CD14-positive monocyte (primary cell): ENCODE measurements around the gene RGS9. TPM values are rescaled to one million over a fixed set of nuclear protein-coding genes. Genes with fewer than 3 reads are reported as not detected.

Experiments
- DNase-seq, 3 donors: peaks; one replicate each; pipeline ENCODE4 v3.0.0-alpha.2; 2011 to 2022
- H2AFZ ChIP-seq: 2 replicates; pipeline ENCODE4 v1.6.0; 2012; ENCODE audit warnings: mild to moderate bottlenecking, low read depth, low read length, inconsistent platforms; ENCODE audit not compliant: insufficient read depth, poor library complexity, severe bottlenecking
- H3K27ac ChIP-seq, 2 donors: 1 replicate in 1 of 2; 2 replicates in 1 of 2; pipeline ENCODE4 v1.5.1; 2012 to 2013; ENCODE audit warnings: low read length in 2 of 2, control low read depth in 1 of 2, inconsistent platforms in 1 of 2, low read depth in 1 of 2, mild to moderate bottlenecking in 1 of 2
- H3K27me3 ChIP-seq, 2 donors: one replicate each; pipeline versions ENCODE4 v1.6.0 to v1.6.1; 2011 to 2013; ENCODE audit warnings: low read length in 2 of 2; ENCODE audit not compliant: control insufficient read depth in 2 of 2, insufficient read depth in 2 of 2
- H3K36me3 ChIP-seq, 2 donors: replicated peaks in 1 of 2; 1 replicate in 1 of 2; 2 replicates in 1 of 2; pipeline versions ENCODE4 v1.5.1 to v1.6.1; 2012 to 2013; ENCODE audit warnings: low read length in 2 of 2, control low read depth in 1 of 2, inconsistent platforms in 1 of 2, mild to moderate bottlenecking in 1 of 2; ENCODE audit not compliant: insufficient read depth in 2 of 2, control insufficient read depth in 1 of 2
- H3K4me1 ChIP-seq, 2 donors: 1 replicate in 1 of 2; 2 replicates in 1 of 2; pipeline versions ENCODE4 v1.5.1 to v1.6.1; 2012 to 2013; ENCODE audit warnings: low read length in 2 of 2, control low read depth in 1 of 2, inconsistent platforms in 1 of 2, mild to moderate bottlenecking in 1 of 2, moderate library complexity in 1 of 2; ENCODE audit not compliant: insufficient read depth in 2 of 2, control insufficient read depth in 1 of 2
- H3K4me2 ChIP-seq: replicated peaks from 2 replicates; pipeline ENCODE3; 2012; ENCODE audit warnings: low read length, moderate library complexity, mild to moderate bottlenecking; ENCODE audit not compliant: poor library complexity, severe bottlenecking; ENCODE audit errors: extremely low read depth
- H3K4me3 ChIP-seq, 3 experiments: fragments of 200-600 bp in 1 of 3; sonication (generic) in 1 of 3; replicated peaks in 1 of 3; 1 replicate in 2 of 3; 2 replicates in 1 of 3; pipeline ENCODE4 v1.5.1; 2011 to 2013; ENCODE audit warnings: low read length in 3 of 3, mild to moderate bottlenecking in 3 of 3, control low read depth in 2 of 3, low read depth in 2 of 3, inconsistent platforms in 1 of 3, moderate library complexity in 1 of 3
- H3K79me2 ChIP-seq: 2 replicates; pipeline ENCODE4 v1.6.0; 2012; ENCODE audit warnings: mild to moderate bottlenecking, control low read depth, inconsistent platforms, low read length, moderate library complexity; ENCODE audit not compliant: insufficient read depth
- H3K9ac ChIP-seq: 2 replicates; pipeline ENCODE4 v1.6.0; 2017; ENCODE audit warnings: low read length, mild to moderate bottlenecking; ENCODE audit not compliant: insufficient read depth, poor library complexity, severe bottlenecking
- H3K9me3 ChIP-seq, 2 donors: replicated peaks in 1 of 2; 1 replicate in 1 of 2; 2 replicates in 1 of 2; pipeline versions ENCODE4 v1.5.1 to v1.6.1; 2012 to 2013; ENCODE audit warnings: low read length in 2 of 2, control low read depth in 1 of 2; ENCODE audit not compliant: control insufficient read depth in 1 of 2, insufficient read depth in 1 of 2
- H4K20me1 ChIP-seq: 2 replicates; pipeline ENCODE4 v1.6.0; 2012; ENCODE audit warnings: mild to moderate bottlenecking, low read length, control low read depth, moderate library complexity; ENCODE audit not compliant: insufficient read depth
- H3K27ac Mint-ChIP-seq, 7 donors: one replicate each; pipeline ENCODE4 v1.8.0; 2020; ENCODE audit warnings: mild to moderate bottlenecking in 7 of 7, mixed read lengths in 7 of 7, moderate library complexity in 6 of 7, inconsistent platforms in 2 of 7
- H3K27me3 Mint-ChIP-seq, 3 donors: one replicate each; pipeline ENCODE4 v1.8.0; 2021 to 2022; ENCODE audit warnings: low read depth in 3 of 3, mild to moderate bottlenecking in 3 of 3, mixed read lengths in 3 of 3, moderate library complexity in 3 of 3, inconsistent platforms in 1 of 3
- H3K36me3 Mint-ChIP-seq, 2 donors: one replicate each; pipeline ENCODE4 v1.8.0; 2020; ENCODE audit warnings: mixed read lengths in 2 of 2, inconsistent platforms in 1 of 2, mild to moderate bottlenecking in 1 of 2
- H3K4me1 Mint-ChIP-seq: one replicate; pipeline ENCODE4 v1.8.0; 2020; ENCODE audit warnings: mild to moderate bottlenecking, mixed read lengths
- H3K4me3 Mint-ChIP-seq, 2 donors: one replicate each; pipeline ENCODE4 v1.8.0; 2020; ENCODE audit warnings: mild to moderate bottlenecking in 2 of 2, mixed read lengths in 2 of 2, moderate library complexity in 1 of 2
- H3K9me3 Mint-ChIP-seq, 7 donors: one replicate each; pipeline ENCODE4 v1.8.0; 2020 to 2022; ENCODE audit warnings: mixed read lengths in 7 of 7, mild to moderate bottlenecking in 6 of 7, moderate library complexity in 6 of 7, inconsistent platforms in 2 of 7
- CTCF ChIP-seq: fragments of 200-600 bp; IDR thresholded peaks from one replicate; pipeline ENCODE4 v1.8.0; 2022; ENCODE audit warnings: antibody characterized with exemption, mild to moderate bottlenecking
- WGBS: methylation state at CpG from one replicate; pipeline ENCODE4 v1.1.5; 2013; ENCODE audit warnings: missing lambda C conversion rate; ENCODE audit not compliant: insufficient coverage; 5-methylcytosine and 5-hydroxymethylcytosine counted together
- intact Hi-C, 2 donors: fragments of 100-400 bp; cut with micrococcal nuclease; formaldehyde crosslinking; loops; one replicate each; pipeline versions ENCODE4 v1.15.0 to v1.15.1; 2023
- polyA plus RNA-seq, 3 donors: library from polyadenylated mRNA; depleted of rRNA in 1 of 3; unstranded in 2 of 3; stranded (reverse) in 1 of 3; fragments of 300-500 nt in 2 of 3; fragments of >200 nt in 1 of 3; fragmentation: Illumina TruSeq in 2 of 3; gene quantifications; 1 replicate in 2 of 3; 2 replicates in 1 of 3; pipeline ENCODE4 v1.2.3, GENCODE V29; 2012 to 2021

Gene RGS9
- polyA plus RNA-seq, 3 donors = 0.08 TPM; not detected in 2

GRCh38 chr17:65103896-65104295 is 33.3 kb upstream of the RGS9 start:
- peaks cover 13% of the 10 kb centered on the region for H3K4me1 Mint-ChIP-seq
- H3K9me3 ChIP-seq = no peaks in the 10 kb centered on the region
- no peak overlapping the region for H2AFZ ChIP-seq
- H3K4me3 ChIP-seq = no peak overlapping the region
- no peaks in the 10 kb centered on the region for H3K27me3 ChIP-seq
- no peaks in the 10 kb centered on the region for H3K79me2 ChIP-seq
- H3K4me1 ChIP-seq = peaks cover 9 to 14% of the 10 kb centered on the region in 2 donors
- 75% methylated on average over 4 of the region's 5 CpGs for WGBS
- H3K36me3 Mint-ChIP-seq = no peaks in the 10 kb centered on the region
- H3K27me3 Mint-ChIP-seq = peaks cover 0 to 15% (median 0%) of the 10 kb centered on the region in 3 donors
- no peak overlapping the region for H3K4me2 ChIP-seq
- H4K20me1 ChIP-seq = no peaks in the 10 kb centered on the region
- H3K36me3 ChIP-seq = no peaks in the 10 kb centered on the region
- no peak for DNase-seq
- no peak overlapping the region for H3K27ac ChIP-seq
- H3K9ac ChIP-seq = no peak overlapping the region
- no peak for TF ChIP-seq CTCF
- intact Hi-C loops = loop anchor here in 1 of 2 donors (5.0 kb wide), 2 partner anchors 47 to 142 kb away; partner anchors contain the start of gene GNA13
- H3K4me3 Mint-ChIP-seq = no peak overlapping the region
- H3K9me3 Mint-ChIP-seq = no peaks in the 10 kb centered on the region
- no peak overlapping the region for H3K27ac Mint-ChIP-seq

- H3K27ac Mint-ChIP-seq = peak overlapping the region in 1 of 7 donors; percentile 8
- H3K4me1 ChIP-seq = peaks cover 9 to 14% of the 10 kb centered on the region in 2 donors
- H3K27me3 Mint-ChIP-seq = peaks cover 0 to 15% (median 0%) of the 10 kb centered on the region in 3 donors
- no peaks in the 10 kb centered on the region for H3K27me3 ChIP-seq
- H3K4me3 ChIP-seq = no peak overlapping the region
- H3K79me2 ChIP-seq = no peaks in the 10 kb centered on the region
- H3K36me3 ChIP-seq = no peaks in the 10 kb centered on the region
- TF ChIP-seq CTCF = no peak
- no peaks in the 10 kb centered on the region for H3K9me3 Mint-ChIP-seq
- DNase-seq = no peak
- intact Hi-C loops = loop anchor here in 1 of 2 donors (5.0 kb wide), 2 partner anchors 47 to 142 kb away; partner anchors contain the start of gene GNA13
- H3K27ac ChIP-seq = no peak overlapping the region
- H2AFZ ChIP-seq = no peak overlapping the region
- H3K4me3 Mint-ChIP-seq = no peak overlapping the region
- no peak overlapping the region for H3K4me2 ChIP-seq
- H3K4me1 Mint-ChIP-seq = peaks cover 14% of the 10 kb centered on the region
- H3K9ac ChIP-seq = no peak overlapping the region
- no peaks in the 10 kb centered on the region for H3K36me3 Mint-ChIP-seq
- no peaks in the 10 kb centered on the region for H3K9me3 ChIP-seq
- H4K20me1 ChIP-seq = no peaks in the 10 kb centered on the region
These were observed 32.6 kb upstream of the RGS9 start for GRCh38 chr17:65104541-65104940.
